ENCODE data around the gene ITPKC. TPM values are rescaled to one million over a fixed set of nuclear protein-coding genes. Genes with fewer than 3 reads are reported as not detected.
"Not testable (repeated sequence)": the region's sequence is repeated elsewhere in the genome, so short reads cannot be mapped to it uniquely, and the experiment has no call there.

Gene ITPKC
- total RNA-seq, 4 donors from 2014 or later, result 58.5 to 127 (median 95.7) TPM

- peaks cover 37 to 95% (median 60%) of the 10 kb centered on the region in 3 donors for H3K36me3 ChIP-seq
- 90% methylated on average over 2 to 12 of the region's 13 CpGs for WGBS, 2 donors
- no peaks in the 10 kb centered on the region for H3K27me3 ChIP-seq
- intact Hi-C loops (cut with DNase I), result no loop called here
- TF ChIP-seq, protein P1, sequence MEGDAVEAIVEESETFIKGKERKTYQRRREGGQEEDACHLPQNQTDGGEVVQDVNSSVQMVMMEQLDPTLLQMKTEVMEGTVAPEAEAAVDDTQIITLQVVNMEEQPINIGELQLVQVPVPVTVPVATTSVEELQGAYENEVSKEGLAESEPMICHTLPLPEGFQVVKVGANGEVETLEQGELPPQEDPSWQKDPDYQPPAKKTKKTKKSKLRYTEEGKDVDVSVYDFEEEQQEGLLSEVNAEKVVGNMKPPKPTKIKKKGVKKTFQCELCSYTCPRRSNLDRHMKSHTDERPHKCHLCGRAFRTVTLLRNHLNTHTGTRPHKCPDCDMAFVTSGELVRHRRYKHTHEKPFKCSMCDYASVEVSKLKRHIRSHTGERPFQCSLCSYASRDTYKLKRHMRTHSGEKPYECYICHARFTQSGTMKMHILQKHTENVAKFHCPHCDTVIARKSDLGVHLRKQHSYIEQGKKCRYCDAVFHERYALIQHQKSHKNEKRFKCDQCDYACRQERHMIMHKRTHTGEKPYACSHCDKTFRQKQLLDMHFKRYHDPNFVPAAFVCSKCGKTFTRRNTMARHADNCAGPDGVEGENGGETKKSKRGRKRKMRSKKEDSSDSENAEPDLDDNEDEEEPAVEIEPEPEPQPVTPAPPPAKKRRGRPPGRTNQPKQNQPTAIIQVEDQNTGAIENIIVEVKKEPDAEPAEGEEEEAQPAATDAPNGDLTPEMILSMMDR (IDR thresholded peaks at IDR 0.05), result no peak
- TF ChIP-seq POLR2A (IDR thresholded peaks at IDR 0.05), result no peak
- no peak overlapping the region for H3K27ac ChIP-seq
- no peaks in the 10 kb centered on the region for H3K9me3 ChIP-seq
- H3K4me1 ChIP-seq, result peaks cover 16 to 51% (median 17%) of the 10 kb centered on the region in 3 donors
- H3K4me3 ChIP-seq, result no peak overlapping the region
- no peak for DNase-seq
Observed at GRCh38 chr19:40759352-40759751, 42.4 kb downstream of the ITPKC start.

- Histone ChIP-seq H3K27ac (no peak overlapping the region), H3K9me3 (no peaks in the 10 kb centered on the region), H3K4me1 (peaks cover 0 to 16% (median 0%) of the 10 kb centered on the region in 3 donors), H3K36me3 (peaks cover 33 to 93% (median 76%) of the 10 kb centered on the region in 3 donors), H3K4me3 (no peak overlapping the region), H3K27me3 (no peaks in the 10 kb centered on the region)
- TF ChIP-seq, protein P1 (IDR thresholded peaks at IDR 0.05), result no peak
- no peak for TF ChIP-seq POLR2A (IDR thresholded peaks at IDR 0.05)
- DNase-seq, result no peak
- intact Hi-C loops (cut with DNase I), result no loop called here
- WGBS, 2 donors, result 84 to 94% methylated on average over 12 to 16 of the region's 17 CpGs
Observed at GRCh38 chr19:40762754-40763470, 46.0 kb downstream of the ITPKC start.

GRCh38 chr19:40763526-40763925, 46.6 kb downstream of the ITPKC start:
- H3K4me1 ChIP-seq, result peaks cover 0 to 10% (median 0%) of the 10 kb centered on the region in 3 donors
- H3K36me3 ChIP-seq, result peaks cover 33 to 87% (median 71%) of the 10 kb centered on the region in 3 donors
- H3K27ac ChIP-seq, result no peak overlapping the region
- WGBS, 2 donors, result 86 to 92% methylated on average over 4 to 6 of the region's 7 CpGs
- no peaks in the 10 kb centered on the region for H3K27me3 ChIP-seq
- no peaks in the 10 kb centered on the region for H3K9me3 ChIP-seq
- H3K4me3 ChIP-seq, result no peak overlapping the region
- intact Hi-C loops (cut with DNase I), result no loop called here
- DNase-seq, result no peak
- TF ChIP-seq POLR2A (IDR thresholded peaks at IDR 0.05), result no peak
- TF ChIP-seq, protein P1 (IDR thresholded peaks at IDR 0.05), result no peak

GRCh38 chr19:40763963-40764362, 47.1 kb downstream of the ITPKC start:
- no peak overlapping the region for H3K4me3 ChIP-seq
- intact Hi-C loops (cut with DNase I), result no loop called here
- WGBS, 2 donors, result 86 to 91% methylated on average over 10 of the region's 10 CpGs
- H3K9me3 ChIP-seq, result no peaks in the 10 kb centered on the region
- H3K27ac ChIP-seq, result no peak overlapping the region
- no peak for TF ChIP-seq POLR2A (IDR thresholded peaks at IDR 0.05)
- TF ChIP-seq, protein P1 (IDR thresholded peaks at IDR 0.05), result no peak
- no peaks in the 10 kb centered on the region for H3K27me3 ChIP-seq
- peaks cover 0 to 10% (median 0%) of the 10 kb centered on the region in 3 donors for H3K4me1 ChIP-seq
- H3K36me3 ChIP-seq, result peaks cover 33 to 83% (median 71%) of the 10 kb centered on the region in 3 donors
- no peak for DNase-seq

GRCh38 chr19:40766385-40766784, 49.5 kb downstream of the ITPKC start:
- peaks cover 30 to 59% (median 51%) of the 10 kb centered on the region in 3 donors for H3K36me3 ChIP-seq
- H3K4me1 ChIP-seq; H3K27ac ChIP-seq; H3K27me3 ChIP-seq; intact Hi-C loops (cut with DNase I); H3K9me3 ChIP-seq; DNase-seq; H3K4me3 ChIP-seq: not testable (repeated sequence)
- 87 to 95% methylated on average over 13 of the region's 13 CpGs for WGBS, 2 donors
